ENCODE results near the gene CDH23. TPM values are rescaled to one million over a fixed set of nuclear protein-coding genes. Genes with fewer than 3 reads are reported as not detected.
A peak's percentile ranks its signal among the peaks of the same experiment; 100 is the strongest.

Gene CDH23
- total RNA-seq, 2 donors from 2014 or later = 1.4 to 1.6 TPM

- intact Hi-C loops (cut with DNase I) = loop anchor here (5.0 to 10.0 kb wide), 3 partner anchors 190 to 433 kb away; no protein-coding TSS in a partner anchor
- Histone ChIP-seq H3K27me3 (no peaks in the 10 kb centered on the region), H3K9me3 (no peaks in the 10 kb centered on the region), H3K4me1 (peaks cover 11% of the 10 kb centered on the region), H3K36me3 (no peaks in the 10 kb centered on the region), H3K9ac (ENCODE audit: low read depth in 2 of 2, low read length in 2 of 2) (no peak overlapping the region), H3K4me3 (no peak overlapping the region), H3K27ac (no peak overlapping the region)
- TF ChIP-seq, protein P1, sequence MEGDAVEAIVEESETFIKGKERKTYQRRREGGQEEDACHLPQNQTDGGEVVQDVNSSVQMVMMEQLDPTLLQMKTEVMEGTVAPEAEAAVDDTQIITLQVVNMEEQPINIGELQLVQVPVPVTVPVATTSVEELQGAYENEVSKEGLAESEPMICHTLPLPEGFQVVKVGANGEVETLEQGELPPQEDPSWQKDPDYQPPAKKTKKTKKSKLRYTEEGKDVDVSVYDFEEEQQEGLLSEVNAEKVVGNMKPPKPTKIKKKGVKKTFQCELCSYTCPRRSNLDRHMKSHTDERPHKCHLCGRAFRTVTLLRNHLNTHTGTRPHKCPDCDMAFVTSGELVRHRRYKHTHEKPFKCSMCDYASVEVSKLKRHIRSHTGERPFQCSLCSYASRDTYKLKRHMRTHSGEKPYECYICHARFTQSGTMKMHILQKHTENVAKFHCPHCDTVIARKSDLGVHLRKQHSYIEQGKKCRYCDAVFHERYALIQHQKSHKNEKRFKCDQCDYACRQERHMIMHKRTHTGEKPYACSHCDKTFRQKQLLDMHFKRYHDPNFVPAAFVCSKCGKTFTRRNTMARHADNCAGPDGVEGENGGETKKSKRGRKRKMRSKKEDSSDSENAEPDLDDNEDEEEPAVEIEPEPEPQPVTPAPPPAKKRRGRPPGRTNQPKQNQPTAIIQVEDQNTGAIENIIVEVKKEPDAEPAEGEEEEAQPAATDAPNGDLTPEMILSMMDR (IDR thresholded peaks at IDR 0.05) = no peak
- no peak for DNase-seq
These were observed 14.7 kb upstream of the CDH23 start for GRCh38 chr10:71382028-71382427.

DNA sequence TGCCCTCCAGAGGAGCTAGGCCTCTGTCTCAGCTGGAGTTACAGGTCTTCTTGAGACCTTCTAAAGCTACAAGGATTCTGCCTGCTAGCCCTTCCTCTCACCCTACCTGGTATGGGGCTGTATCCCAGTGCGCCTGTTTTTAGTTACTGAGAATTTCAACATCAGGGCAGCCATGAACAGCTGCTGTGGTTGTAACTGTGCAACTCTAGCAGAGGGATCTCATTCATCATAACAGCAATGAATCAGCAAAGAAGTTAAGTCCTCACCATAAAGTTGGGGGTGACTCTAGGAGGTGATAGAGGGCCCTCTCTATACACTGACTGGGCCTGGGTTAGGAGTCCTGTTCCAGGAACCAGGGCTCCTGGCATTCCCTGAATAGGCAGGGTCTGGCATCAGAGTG lies 14.0 kb upstream of the CDH23 start:
- intact Hi-C loops (cut with DNase I) = loop anchor here (5.0 to 10.0 kb wide), 3 partner anchors 190 to 432 kb away; no protein-coding TSS in a partner anchor
- H3K9me3 ChIP-seq = no peaks in the 10 kb centered on the region
- TF ChIP-seq, protein P1 (IDR thresholded peaks at IDR 0.05) = no peak
- no peaks in the 10 kb centered on the region for H3K27me3 ChIP-seq
- peaks cover 9% of the 10 kb centered on the region for H3K4me1 ChIP-seq
- DNase-seq = no peak
- H3K4me3 ChIP-seq = no peak overlapping the region
- H3K9ac ChIP-seq (ENCODE audit: low read depth in 2 of 2, low read length in 2 of 2) = no peak overlapping the region
- no peaks in the 10 kb centered on the region for H3K36me3 ChIP-seq
- H3K27ac ChIP-seq = no peak overlapping the region

DNA sequence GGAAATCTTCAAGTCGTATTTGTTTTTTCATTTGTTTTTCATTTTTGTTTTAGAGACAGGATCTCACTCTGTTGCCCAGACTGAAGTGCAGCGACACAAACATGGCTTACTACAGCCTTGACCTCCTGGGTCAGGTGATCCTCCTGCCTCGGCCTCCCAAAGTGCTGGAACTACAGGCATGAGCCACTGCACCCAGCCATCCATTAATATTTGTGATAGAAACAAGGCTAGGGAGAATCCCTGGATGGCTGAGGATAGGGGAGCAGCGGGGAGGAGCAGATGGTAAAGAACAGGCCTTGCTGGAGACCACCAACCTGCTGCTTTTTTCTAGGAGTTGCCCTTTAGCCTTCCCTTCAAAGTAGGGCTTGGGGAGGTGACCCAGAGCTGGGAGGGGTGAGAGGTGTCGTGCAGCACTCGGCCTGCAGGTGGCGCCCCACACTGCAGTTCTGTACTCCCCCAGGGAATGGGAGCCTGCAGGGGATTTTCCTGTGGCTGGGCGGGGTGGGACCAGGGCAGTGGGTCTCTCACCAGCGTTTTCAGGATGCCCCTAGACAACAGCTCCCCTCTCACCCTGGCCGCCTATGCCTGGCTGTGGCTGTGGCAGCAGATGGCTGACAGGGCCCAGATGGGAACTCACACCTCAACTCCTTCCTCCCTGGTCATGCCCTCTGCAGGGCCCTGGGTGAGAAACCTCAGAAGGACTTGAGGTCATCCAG lies 12.6 kb upstream of the CDH23 start:
- Histone ChIP-seq H3K9me3 (no peaks in the 10 kb centered on the region), H3K27me3 (no peaks in the 10 kb centered on the region), H3K36me3 (no peaks in the 10 kb centered on the region), H3K9ac (ENCODE audit: low read depth in 2 of 2, low read length in 2 of 2) (no peak overlapping the region), H3K4me3 (no peak overlapping the region), H3K27ac (no peak overlapping the region), H3K4me1 (no peaks in the 10 kb centered on the region)
- intact Hi-C loops (cut with DNase I) = loop anchor here (5.0 to 10.0 kb wide), 3 partner anchors 188 to 431 kb away; no protein-coding TSS in a partner anchor
- DNase-seq = peak; percentile 79
- TF ChIP-seq, protein P1 (IDR thresholded peaks at IDR 0.05) = peak; percentile 82

- no peaks in the 10 kb centered on the region for H3K4me1 ChIP-seq
- intact Hi-C loops (cut with DNase I) = loop anchor here (10.0 kb wide), 1 partner anchor 427 kb away; no protein-coding TSS in a partner anchor
- no peak overlapping the region for H3K4me3 ChIP-seq
- H3K9ac ChIP-seq (ENCODE audit: low read depth in 2 of 2, low read length in 2 of 2) = no peak overlapping the region
- no peak for DNase-seq
- TF ChIP-seq, protein P1 (IDR thresholded peaks at IDR 0.05) = no peak
- no peaks in the 10 kb centered on the region for H3K9me3 ChIP-seq
- no peaks in the 10 kb centered on the region for H3K27me3 ChIP-seq
- no peaks in the 10 kb centered on the region for H3K36me3 ChIP-seq
- H3K27ac ChIP-seq = no peak overlapping the region
These were observed 8.5 kb upstream of the CDH23 start for GRCh38 chr10:71388171-71388570.

GRCh38 chr10:71388583-71389310 lies 8.0 kb upstream of the CDH23 start:
- intact Hi-C loops (cut with DNase I) = loop anchor here (10.0 kb wide), 1 partner anchor 426 kb away; no protein-coding TSS in a partner anchor
- Histone ChIP-seq H3K27ac (no peak overlapping the region), H3K9ac (ENCODE audit: low read depth in 2 of 2, low read length in 2 of 2) (no peak overlapping the region), H3K4me1 (no peaks in the 10 kb centered on the region), H3K36me3 (no peaks in the 10 kb centered on the region), H3K9me3 (no peaks in the 10 kb centered on the region), H3K27me3 (no peaks in the 10 kb centered on the region), H3K4me3 (no peak overlapping the region)
- no peak for DNase-seq
- TF ChIP-seq, protein P1 (IDR thresholded peaks at IDR 0.05) = no peak

All from colonic mucosa (tissue), 4 donors.